OCI-LY7 (cell line): ENCODE results near the gene NCAM1. TPM values are rescaled to one million over a fixed set of nuclear protein-coding genes. Genes with fewer than 3 reads are reported as not detected.

Experiments
- BruUV-seq: library from RNA; stranded (reverse); fragments of 400-500 nt; replicated peaks from 2 replicates; lab custom pipeline; 2021; lab: Mats Ljungman, UMichigan
- CTCF ChIA-PET: fragments of 300-600 bp; sonication (Branson Sonifier 250); formaldehyde crosslinking; loops from one replicate; lab custom pipeline; 2022; ENCODE audit warnings: antibody characterized with exemption; ENCODE audit not compliant: unreplicated experiment; lab: Charles Lee
- POLR2A ChIA-PET: fragments of 300-600 bp; sonication (Branson Sonifier 250); formaldehyde crosslinking; loops from one replicate; lab custom pipeline; 2022; ENCODE audit warnings: antibody characterized with exemption; lab: Charles Lee
- DNase-seq: peaks from one replicate; pipeline ENCODE4 v3.0.0-alpha.2; 2015; ENCODE audit warnings: low spot score
- H2AFZ ChIP-seq: fragments of 200-600 bp; sonication (generic), shearing (Covaris generic); 2 replicates; pipeline ENCODE4 v1.6.1; 2014; ENCODE audit warnings: mild to moderate bottlenecking, antibody characterized with exemption, low read length, moderate library complexity
- H3K27ac ChIP-seq: fragments of 200-600 bp; sonication (generic); 2 replicates; pipeline ENCODE4 v1.5.1; 2014; ENCODE audit warnings: mixed run types, low read depth, mild to moderate bottlenecking, moderate library complexity, low read length, inconsistent platforms; ENCODE audit not compliant: poor library complexity, severe bottlenecking
- H3K36me3 ChIP-seq: fragments of 200-600 bp; sonication (generic); 2 replicates; pipeline ENCODE4 v1.6.1; 2014; ENCODE audit warnings: mild to moderate bottlenecking, antibody characterized with exemption, low read length, moderate library complexity, mixed read lengths; ENCODE audit not compliant: insufficient read depth
- H3K4me1 ChIP-seq: fragments of 200-600 bp; sonication (generic); 2 replicates; pipeline ENCODE4 v1.5.1; 2014; ENCODE audit warnings: mild to moderate bottlenecking, low read length; ENCODE audit not compliant: insufficient read depth, poor library complexity, severe bottlenecking
- H3K4me2 ChIP-seq: fragments of 200-600 bp; sonication (generic); 2 replicates; pipeline ENCODE4 v1.6.1; 2014; ENCODE audit warnings: mild to moderate bottlenecking, low read length
- H3K4me3 ChIP-seq: fragments of 200-600 bp; sonication (generic); 2 replicates; pipeline ENCODE4 v1.5.1; 2014; ENCODE audit warnings: mild to moderate bottlenecking, low read depth, low read length; ENCODE audit not compliant: poor library complexity, severe bottlenecking
- H3K79me2 ChIP-seq: fragments of 200-600 bp; sonication (generic); 2 replicates; pipeline ENCODE4 v1.6.1; 2016; ENCODE audit warnings: low read depth, mild to moderate bottlenecking, low read length, moderate library complexity, mixed read lengths; ENCODE audit not compliant: insufficient read depth
- H3K9me2 ChIP-seq: fragments of 200-600 bp; sonication (generic); 2 replicates; pipeline ENCODE4 v1.6.1; 2016; ENCODE audit warnings: mild to moderate bottlenecking, low read length, mixed read lengths; ENCODE audit not compliant: insufficient read depth
- H3K9me3 ChIP-seq: fragments of 200-600 bp; sonication (generic); 2 replicates; pipeline ENCODE4 v1.6.1; 2014; ENCODE audit warnings: mild to moderate bottlenecking, mixed run types, low read length, mixed read lengths
- H4K20me1 ChIP-seq: fragments of 200-600 bp; sonication (generic); 2 replicates; pipeline ENCODE4 v1.6.1; 2014; ENCODE audit warnings: mild to moderate bottlenecking, antibody characterized with exemption, low read length, moderate library complexity, mixed read lengths; ENCODE audit not compliant: insufficient read depth
- CTCF ChIP-seq: fragments of 200-600 bp; sonication (generic); conservative IDR thresholded peaks from 2 replicates; pipeline ENCODE4 v1.5.1; 2014; ENCODE audit warnings: mild to moderate bottlenecking, antibody characterized with exemption, low read length, moderate library complexity, mixed read lengths
- EZH2phosphoT487 ChIP-seq: fragments of 200-600 bp; sonication (generic); IDR thresholded peaks from 2 replicates; pipeline ENCODE4 v1.6.1; 2018; ENCODE audit warnings: low read depth, borderline replicate concordance, mild to moderate bottlenecking, mixed run types, antibody characterized with exemption, low read length, moderate library complexity, mixed read lengths
- intact Hi-C: fragments of 100-400 bp; cut with micrococcal nuclease; formaldehyde crosslinking; loops from one replicate; pipeline ENCODE4 v1.10.0; 2022; ENCODE audit not compliant: unreplicated experiment
- total RNA-seq, 2 experiments: library from RNA; depleted of rRNA in 1 of 2; stranded (reverse); fragments of >200 nt in 1 of 2; shearing (Covaris generic) in 1 of 2; gene quantifications; 2 replicates each; pipeline ENCODE4 v1.2.3, GENCODE V29; 2014 to 2022

Gene NCAM1
- total RNA-seq, 2 experiments from 2014 or later: not detected

DNA sequence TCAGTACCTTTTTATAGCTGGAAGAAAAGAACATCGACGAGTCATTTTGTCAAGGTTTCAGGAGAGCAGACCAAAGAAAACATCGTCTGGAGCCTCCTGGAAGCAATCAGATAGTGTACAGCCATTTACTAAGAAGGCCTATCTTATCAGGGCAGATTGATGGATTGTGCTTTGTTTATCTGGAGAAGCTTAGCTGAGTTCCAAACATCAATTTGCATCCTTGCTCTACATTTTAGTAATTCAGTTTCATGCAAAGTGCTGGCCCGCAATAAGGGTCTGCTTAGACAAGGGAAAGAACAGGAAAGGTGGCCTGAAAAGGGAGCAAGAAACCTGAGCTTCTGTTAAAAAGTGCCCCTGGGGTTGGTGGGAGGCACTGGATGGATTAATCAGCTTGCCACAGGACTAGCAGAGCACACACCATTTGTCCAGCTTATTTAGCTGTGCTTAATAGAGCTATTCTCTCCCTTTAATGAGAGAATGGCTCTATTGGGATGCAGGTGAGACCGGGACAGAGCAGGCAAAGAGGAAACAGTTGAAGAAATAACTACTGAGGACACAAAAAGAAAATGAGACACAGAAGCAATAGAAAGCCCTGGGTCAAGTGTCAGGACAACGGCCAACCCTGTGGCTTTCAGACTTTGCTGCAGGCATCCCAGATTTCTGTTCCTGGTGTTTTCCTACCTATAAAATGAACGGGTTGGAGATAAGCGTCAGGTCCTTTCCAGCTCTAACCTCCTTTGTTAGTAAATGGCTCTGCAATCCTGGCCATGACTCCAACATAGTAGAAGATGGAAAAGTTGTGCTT lies 231.1 kb downstream of the NCAM1 start:
- intact Hi-C loops: no loop called here
- CTCF ChIA-PET: no interaction called here

GRCh38 chr11:113193016-113193415 lies 231.8 kb downstream of the NCAM1 start:
- no peak for DNase-seq
- Histone ChIP-seq H3K9me3 (no peaks in the 10 kb centered on the region), H3K4me2 (no peak overlapping the region), H3K4me1 (no peaks in the 10 kb centered on the region), H3K4me3 (no peak overlapping the region), H3K27ac (no peak overlapping the region), H3K36me3 (no peaks in the 10 kb centered on the region), H3K79me2 (no peaks in the 10 kb centered on the region), H4K20me1 (no peaks in the 10 kb centered on the region), H3K9me2 (no peaks in the 10 kb centered on the region), H2AFZ (no peak overlapping the region)
- ChIA-PET POLR2A (no interaction called here), CTCF (no interaction called here)
- no peak for TF ChIP-seq EZH2phosphoT487
- TF ChIP-seq CTCF: no peak
- intact Hi-C loops: no loop called here
- no TSS peak for BruUV-seq

More for the DNA sequence above, 231.1 kb downstream of the NCAM1 start:
- no peak overlapping the region for H3K27ac ChIP-seq
- no peak for DNase-seq
- no peaks in the 10 kb centered on the region for H3K4me1 ChIP-seq
- no peaks in the 10 kb centered on the region for H3K9me2 ChIP-seq
- H3K4me2 ChIP-seq: no peak overlapping the region
- no peak overlapping the region for H2AFZ ChIP-seq
- no peaks in the 10 kb centered on the region for H3K79me2 ChIP-seq
- TF ChIP-seq CTCF: no peak
- TF ChIP-seq EZH2phosphoT487: no peak
- no peaks in the 10 kb centered on the region for H3K36me3 ChIP-seq
- BruUV-seq: no TSS peak
- no peaks in the 10 kb centered on the region for H4K20me1 ChIP-seq
- no peak overlapping the region for H3K4me3 ChIP-seq
- no peaks in the 10 kb centered on the region for H3K9me3 ChIP-seq
- POLR2A ChIA-PET: no interaction called here

DNA sequence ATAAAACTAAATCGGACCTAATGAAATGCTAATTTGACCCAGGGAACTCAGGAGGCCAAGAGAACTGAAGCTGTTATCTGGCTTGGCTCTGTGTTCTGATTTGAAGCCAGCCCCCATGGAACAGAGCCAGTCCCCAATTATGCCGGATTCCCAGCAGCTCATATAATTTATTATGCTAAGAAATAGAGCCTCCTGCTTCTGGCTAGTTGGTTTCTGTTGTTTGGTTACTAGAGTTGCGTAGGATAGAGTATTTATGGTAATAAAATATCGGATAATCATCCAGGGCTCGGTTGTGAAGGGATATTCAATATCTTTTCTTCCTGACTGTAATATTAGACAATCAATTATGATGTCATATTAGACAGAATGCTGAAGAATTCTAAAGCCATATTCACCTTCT lies 232.7 kb downstream of the NCAM1 start:
- ChIA-PET POLR2A (interaction anchor here (1.5 kb wide), 1 partner anchor 10 kb away, joined by 4 read pairs; no protein-coding TSS in a partner anchor), CTCF (no interaction called here)
- no peak overlapping the region for H3K4me3 ChIP-seq
- no peak overlapping the region for H3K4me2 ChIP-seq
- TF ChIP-seq EZH2phosphoT487 (no peak), CTCF (no peak)
- H4K20me1 ChIP-seq: no peaks in the 10 kb centered on the region
- no peaks in the 10 kb centered on the region for H3K36me3 ChIP-seq
- no peak overlapping the region for H2AFZ ChIP-seq
- no peaks in the 10 kb centered on the region for H3K79me2 ChIP-seq
- DNase-seq: no peak
- H3K4me1 ChIP-seq: no peaks in the 10 kb centered on the region
- no peaks in the 10 kb centered on the region for H3K9me2 ChIP-seq
- no peaks in the 10 kb centered on the region for H3K9me3 ChIP-seq
- no peak overlapping the region for H3K27ac ChIP-seq
- no TSS peak for BruUV-seq
- intact Hi-C loops: no loop called here
